BLaER1 treated with 17β-estradiol and CSF1 and Interleukin-3, amounts not matched to agents 10 nM and 100 nM (cell line): ENCODE measurements around the gene PIK3IP1.
"Not testable (repeated sequence)": the region's sequence is repeated elsewhere in the genome, so short reads cannot be mapped to it uniquely, and the experiment has no call there.

ENCODE experiments used
- H3K27ac ChIP-seq, 11 experiments: shearing (Covaris generic); formaldehyde crosslinking; 2 replicates each; pipeline ENCODE4 v1.8.1; 2022
- H3K27me3 ChIP-seq, 11 experiments: shearing (Covaris generic); formaldehyde crosslinking; 2 replicates each; pipeline ENCODE4 v1.8.1; 2022
- H3K36me3 ChIP-seq, 11 experiments: shearing (Covaris generic); formaldehyde crosslinking; 2 replicates each; pipeline ENCODE4 v1.8.1; 2022
- H3K4me1 ChIP-seq, 10 experiments: shearing (Covaris generic); formaldehyde crosslinking; 2 replicates each; pipeline ENCODE4 v1.8.1; 2022
- H3K4me2 ChIP-seq, 11 experiments: shearing (Covaris generic); formaldehyde crosslinking; 2 replicates each; pipeline ENCODE4 v1.8.1; 2022
- H3K4me3 ChIP-seq, 10 experiments: shearing (Covaris generic); formaldehyde crosslinking; 2 replicates each; pipeline ENCODE4 v1.8.1; 2022
- H3K9ac ChIP-seq, 11 experiments: shearing (Covaris generic); formaldehyde crosslinking; 2 replicates each; pipeline ENCODE4 v1.8.1; 2022
- H3K9me3 ChIP-seq, 11 experiments: shearing (Covaris generic); formaldehyde crosslinking; replicated peaks in 1 of 11; 2 replicates each; pipeline ENCODE4 v1.8.1; 2022
- H4K20me1 ChIP-seq, 11 experiments: shearing (Covaris generic); formaldehyde crosslinking; 2 replicates each; pipeline ENCODE4 v1.8.1; 2022
- Cebpa-rat ChIP-seq, 11 experiments: shearing (Covaris generic); IDR thresholded peaks; 2 replicates each; pipeline ENCODE4 v1.8.1; 2022

The PIK3IP1 gene

GRCh38 chr22:31253949-31254348 lies 38.3 kb downstream of the PIK3IP1 start:
- H3K9ac ChIP-seq, result no peak overlapping the region
- H3K4me3 ChIP-seq, result no peak overlapping the region
- peaks cover 0 to 43% (median 34%) of the 10 kb centered on the region in 10 experiments; a peak in 19 of 20 replicates for H3K4me1 ChIP-seq
- no peaks in the 10 kb centered on the region for H3K27me3 ChIP-seq
- H3K36me3 ChIP-seq, result peaks cover 54 to 99% (median 77%) of the 10 kb centered on the region in 11 experiments
- H3K9me3 ChIP-seq, result no peaks in the 10 kb centered on the region
- H4K20me1 ChIP-seq, result peaks cover 30 to 100% (median 94%) of the 10 kb centered on the region in 11 experiments
- TF ChIP-seq Cebpa-rat (IDR thresholded peaks at IDR 0.05), result no peak
- H3K27ac ChIP-seq, result no peak overlapping the region
- H3K4me2 ChIP-seq, result 0 out of 22 replicates have a peak overlapping the region, but pooled peaks of 2 of the 11 experiments have one; percentile 4 to 26

GRCh38 chr22:31250740-31251600 lies 41.3 kb downstream of the PIK3IP1 start:
- Histone ChIP-seq H3K4me1 (peaks cover 21 to 72% (median 57%) of the 10 kb centered on the region in 10 experiments), H3K36me3 (peaks cover 45 to 100% (median 77%) of the 10 kb centered on the region in 11 experiments; a peak in 21 of 22 replicates), H3K4me2 (peak overlapping the region in 9 of 11 experiments; percentile 12 to 57 (median 32); a peak in 15 of 22 replicates), H3K27me3 (no peaks in the 10 kb centered on the region), H4K20me1 (peaks cover 50 to 100% (median 98%) of the 10 kb centered on the region in 11 experiments), H3K9ac (peak overlapping the region in 3 of 11 experiments; percentile 5 to 29 (median 7); a peak in 1 of 22 replicates), H3K27ac (peak overlapping the region in 2 of 11 experiments; percentile 6 to 15; a peak in 2 of 22 replicates), H3K9me3 (no peaks in the 10 kb centered on the region), H3K4me3 (no peak overlapping the region)
- TF ChIP-seq Cebpa-rat (IDR thresholded peaks at IDR 0.05), result no peak

GRCh38 chr22:31248965-31249958 lies 43.0 kb downstream of the PIK3IP1 start:
- Histone ChIP-seq H3K27me3 (no peaks in the 10 kb centered on the region), H3K9me3 (no peaks in the 10 kb centered on the region), H3K9ac (peak overlapping the region in 3 of 11 experiments; percentile 6 to 45 (median 27); a peak in 1 of 22 replicates), H4K20me1 (peaks cover 53 to 100% (median 99%) of the 10 kb centered on the region in 11 experiments), H3K4me1 (peaks cover 21 to 73% (median 53%) of the 10 kb centered on the region in 10 experiments), H3K4me3 (no peak overlapping the region), H3K36me3 (peaks cover 50 to 99% (median 77%) of the 10 kb centered on the region in 11 experiments), H3K4me2 (peak overlapping the region in 7 of 11 experiments; percentile 39 to 75 (median 69); a peak in 11 of 22 replicates), H3K27ac (peak overlapping the region in 3 of 11 experiments; percentile 7 to 38 (median 34); a peak in 2 of 22 replicates)
- no peak for TF ChIP-seq Cebpa-rat (IDR thresholded peaks at IDR 0.05)

- H3K9me3 ChIP-seq, result no peaks in the 10 kb centered on the region
- peak overlapping the region in 8 of 11 experiments; percentile 3 to 51 (median 28); a peak in 8 of 22 replicates for H3K9ac ChIP-seq
Observed at GRCh38 chr22:31248138-31248745, 44.0 kb downstream of the PIK3IP1 start.

GRCh38 chr22:31247726-31248125 lies 44.6 kb downstream of the PIK3IP1 start:
- TF ChIP-seq Cebpa-rat (IDR thresholded peaks at IDR 0.05), result no peak
- peak overlapping the region in 1 of 10 experiments; percentile 27; a peak in 1 of 20 replicates for H3K4me3 ChIP-seq
- H3K27me3 ChIP-seq, result no peaks in the 10 kb centered on the region
- H3K27ac ChIP-seq, result peak overlapping the region in 3 of 11 experiments; percentile 25 to 43 (median 38); a peak in 2 of 22 replicates
- peak overlapping the region; percentile 50 to 75 (median 69) for H3K4me2 ChIP-seq
- H3K36me3 ChIP-seq, result peaks cover 50 to 99% (median 77%) of the 10 kb centered on the region in 11 experiments; a peak in 21 of 22 replicates
- H3K9me3 ChIP-seq, result no peaks in the 10 kb centered on the region
- H3K4me1 ChIP-seq, result peaks cover 21 to 72% (median 45%) of the 10 kb centered on the region in 10 experiments
- peak overlapping the region in 8 of 11 experiments; percentile 3 to 51 (median 28); a peak in 6 of 22 replicates for H3K9ac ChIP-seq
- peaks cover 53 to 100% (median 98%) of the 10 kb centered on the region in 11 experiments for H4K20me1 ChIP-seq

More at GRCh38 chr22:31248138-31248745, 44.0 kb downstream of the PIK3IP1 start:
- peaks cover 53 to 100% (median 99%) of the 10 kb centered on the region in 11 experiments for H4K20me1 ChIP-seq
- H3K4me3 ChIP-seq, result peak overlapping the region in 2 of 10 experiments; percentile 27 to 34; a peak in 1 of 20 replicates
- H3K36me3 ChIP-seq, result peaks cover 50 to 99% (median 77%) of the 10 kb centered on the region in 11 experiments; a peak in 21 of 22 replicates
- TF ChIP-seq Cebpa-rat (IDR thresholded peaks at IDR 0.05), result no peak
- H3K4me2 ChIP-seq, result peak overlapping the region; percentile 50 to 75 (median 69)
- no peaks in the 10 kb centered on the region for H3K27me3 ChIP-seq
- H3K27ac ChIP-seq, result peak overlapping the region in 5 of 11 experiments; percentile 0 to 43 (median 34); a peak in 4 of 22 replicates
- H3K4me1 ChIP-seq, result peaks cover 21 to 70% (median 45%) of the 10 kb centered on the region in 10 experiments

- no peaks in the 10 kb centered on the region for H3K27me3 ChIP-seq
- no peak overlapping the region for H3K4me3 ChIP-seq
- no peak overlapping the region for H3K9ac ChIP-seq
- TF ChIP-seq Cebpa-rat (IDR thresholded peaks at IDR 0.05), result no peak
- peaks cover 56 to 99% (median 78%) of the 10 kb centered on the region in 11 experiments for H3K36me3 ChIP-seq
- H3K4me2 ChIP-seq, result peak overlapping the region in 5 of 11 experiments; percentile 50 to 75 (median 60); a peak in 5 of 22 replicates
- H3K9me3 ChIP-seq, result no peaks in the 10 kb centered on the region
- peaks cover 51 to 99% (median 91%) of the 10 kb centered on the region in 11 experiments for H4K20me1 ChIP-seq
- 0 out of 22 replicates have a peak overlapping the region, but pooled peaks of 1 of the 11 experiments have one; percentile 0 for H3K27ac ChIP-seq
- H3K4me1 ChIP-seq, result peaks cover 21 to 81% (median 45%) of the 10 kb centered on the region in 10 experiments
Observed at GRCh38 chr22:31246687-31247086, 45.6 kb downstream of the PIK3IP1 start.

GRCh38 chr22:31245998-31246397 lies 46.3 kb downstream of the PIK3IP1 start:
- H3K9me3 ChIP-seq, H3K9ac ChIP-seq, H3K27ac ChIP-seq, H3K4me3 ChIP-seq, H3K27me3 ChIP-seq: not testable (repeated sequence)
- peaks cover 21 to 85% (median 41%) of the 10 kb centered on the region in 10 experiments for H3K4me1 ChIP-seq
- peaks cover 50 to 99% (median 90%) of the 10 kb centered on the region in 11 experiments for H4K20me1 ChIP-seq
- peaks cover 62 to 99% (median 78%) of the 10 kb centered on the region in 11 experiments for H3K36me3 ChIP-seq
- peak overlapping the region in 2 of 11 experiments; percentile 50 to 54; a peak in 2 of 22 replicates for H3K4me2 ChIP-seq
